NOMO-1 (cell line): ENCODE measurements around the gene PTPRG.
"Not testable (repeated sequence)": the region's sequence is repeated elsewhere in the genome, so short reads cannot be mapped to it uniquely, and the experiment has no call there.

Source experiments
- DNase-seq, 2 experiments: peaks; one replicate each; lab custom pipeline; 2025; ENCODE audit not compliant: unreplicated experiment in 2 of 2; lab: John Stamatoyannopoulos, UW

The PTPRG gene

DNA sequence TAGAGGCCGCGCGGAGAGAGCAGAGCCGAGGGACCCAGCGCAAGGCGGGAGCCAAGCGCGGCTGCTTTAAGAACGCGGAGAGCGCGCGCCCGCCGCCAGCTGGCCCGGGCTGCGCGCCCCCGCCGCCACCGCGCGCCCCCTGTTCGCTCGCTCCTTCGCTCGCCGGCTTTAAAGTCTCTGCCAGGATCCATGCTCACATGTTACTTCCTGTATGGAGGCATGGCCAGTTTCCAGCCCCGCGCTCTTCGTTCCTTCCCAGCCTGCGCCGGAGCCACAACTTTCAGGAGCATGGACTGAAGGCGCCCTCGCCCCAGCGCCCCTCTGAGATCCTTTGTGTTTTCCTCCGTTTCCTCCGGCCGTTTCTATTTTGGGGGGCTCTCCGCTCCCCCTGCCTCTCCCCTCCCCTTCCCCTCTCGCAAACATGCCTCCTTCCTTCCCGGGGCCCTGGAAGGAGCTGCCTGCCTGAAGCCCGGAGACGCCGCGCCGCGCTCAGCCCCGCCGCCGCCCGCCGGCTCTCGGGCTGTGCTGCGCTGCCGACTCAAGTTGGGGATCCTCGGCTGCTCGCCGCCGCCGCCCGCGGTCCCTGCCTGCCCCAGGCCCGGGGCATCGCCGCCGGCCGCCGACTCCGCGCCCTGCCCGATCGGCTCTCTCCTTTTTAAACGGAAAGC lies at the start of gene PTPRG:
Gene PTPRG (plus strand): TSS at position 198 of the 668 bp plus-strand sequence. CDS start 717 bp downstream, outside the sequence.
- no peak for DNase-seq

DNA sequence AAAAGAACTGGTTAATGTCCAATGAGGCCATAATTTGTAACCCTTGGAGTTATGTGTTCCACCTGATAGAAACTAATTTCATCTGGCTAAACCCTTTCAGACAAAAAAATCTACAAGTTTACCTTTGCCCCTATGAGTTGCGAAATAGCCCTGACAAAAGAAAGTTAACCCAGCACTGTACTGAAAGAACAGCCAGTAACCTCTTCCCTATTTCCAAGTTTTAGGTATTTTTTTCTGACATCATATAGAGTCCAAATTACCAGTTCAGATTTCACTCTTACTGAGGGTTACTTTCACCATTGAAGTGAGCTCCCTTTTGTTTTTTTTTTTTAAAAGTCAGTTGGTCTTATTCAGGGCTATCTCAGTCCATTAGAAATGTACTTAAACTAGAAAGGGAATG lies 42.8 kb upstream of the PTPRG start:
- peak in 1 of 2 experiments; percentile 13 for DNase-seq

DNA sequence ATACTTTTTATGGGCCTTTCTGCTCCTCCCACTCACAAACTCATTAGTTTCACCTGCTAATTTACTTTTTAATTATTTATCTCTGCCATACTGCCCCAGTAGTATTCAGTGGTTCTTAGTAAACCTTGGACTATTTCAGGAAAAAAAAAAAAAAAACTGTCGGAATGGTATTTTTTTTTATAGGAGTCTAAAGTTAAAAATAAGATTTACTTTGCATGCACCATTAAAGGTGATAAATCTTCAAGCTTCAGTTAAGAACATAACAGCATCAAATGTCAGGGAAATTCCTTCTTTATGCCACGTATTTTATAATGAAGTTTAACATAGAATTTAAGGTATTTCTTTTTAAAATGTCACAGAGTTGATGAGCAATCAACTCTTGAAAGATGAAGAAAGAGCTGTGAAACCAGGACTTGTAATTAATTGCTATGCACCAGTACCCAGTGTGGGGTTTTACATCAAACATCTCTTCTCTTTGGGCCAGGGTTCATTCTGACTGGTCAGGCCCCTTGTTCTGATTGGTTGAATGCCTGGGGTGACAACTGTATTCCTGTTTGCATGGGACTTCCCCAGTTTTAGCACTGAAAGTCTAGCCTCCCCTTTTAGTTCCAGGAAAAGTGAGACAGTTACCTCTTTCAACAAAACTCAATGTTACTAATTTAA lies 40.3 kb upstream of the PTPRG start:
- DNase-seq = no peak

DNA sequence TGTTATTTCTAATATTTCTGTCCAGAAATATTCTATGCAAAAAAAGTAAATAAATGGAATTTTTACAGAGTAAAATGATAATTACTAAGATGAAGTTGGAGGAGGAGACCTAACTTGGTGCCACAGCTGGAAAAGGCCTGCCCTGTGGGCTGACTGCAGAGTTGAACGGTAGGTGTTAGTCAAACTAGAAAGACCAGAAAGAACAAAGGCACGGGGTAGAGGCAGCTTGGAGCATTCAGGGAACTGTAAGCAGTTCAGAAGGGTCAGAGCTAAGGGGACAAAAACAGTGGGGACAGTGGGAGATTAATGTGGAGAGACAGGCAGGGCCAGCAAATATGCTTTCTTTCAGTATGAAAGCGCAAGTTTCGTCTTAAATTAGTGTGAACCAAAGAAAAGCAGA lies 39.3 kb upstream of the PTPRG start:
- DNase-seq = no peak

DNA sequence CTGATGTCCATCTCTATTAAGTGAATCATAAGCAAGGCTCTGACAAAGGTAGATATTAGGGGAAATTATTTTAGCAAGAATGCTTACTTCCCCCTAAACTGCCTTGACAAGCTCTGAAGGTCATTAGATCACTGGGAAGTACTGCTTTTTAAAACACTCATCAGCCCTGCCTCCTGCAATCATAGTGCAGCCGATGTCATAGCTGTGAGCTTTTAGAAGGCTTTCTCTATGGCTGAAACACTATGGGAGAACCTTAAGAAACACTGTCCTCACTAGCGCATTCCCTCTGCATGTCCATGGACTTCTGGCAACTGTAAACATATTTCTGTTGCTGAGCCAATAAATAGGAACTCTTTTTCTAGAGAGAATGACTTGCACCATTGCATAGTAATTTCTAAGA lies 38.7 kb upstream of the PTPRG start:
- DNase-seq = no peak

DNA sequence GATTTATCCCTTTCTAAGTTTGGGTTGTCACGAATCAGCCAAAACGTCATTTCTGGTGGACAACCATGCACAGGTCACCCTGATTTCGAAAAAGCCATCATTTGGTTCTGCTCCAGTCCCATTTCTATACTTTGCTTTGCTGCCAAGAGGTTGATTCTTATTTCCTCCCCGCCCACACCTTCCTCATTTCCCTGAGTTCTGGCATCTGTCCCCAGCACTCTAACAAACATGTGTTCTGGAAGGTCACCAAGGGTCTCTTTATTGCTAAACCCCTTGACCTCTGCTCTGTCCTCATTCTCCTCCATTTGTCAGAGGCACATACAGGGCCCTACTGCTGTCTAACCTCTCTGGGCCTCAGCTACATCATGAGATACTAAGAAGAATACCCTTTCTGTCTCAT lies 36.4 kb upstream of the PTPRG start:
- DNase-seq = no peak

DNA sequence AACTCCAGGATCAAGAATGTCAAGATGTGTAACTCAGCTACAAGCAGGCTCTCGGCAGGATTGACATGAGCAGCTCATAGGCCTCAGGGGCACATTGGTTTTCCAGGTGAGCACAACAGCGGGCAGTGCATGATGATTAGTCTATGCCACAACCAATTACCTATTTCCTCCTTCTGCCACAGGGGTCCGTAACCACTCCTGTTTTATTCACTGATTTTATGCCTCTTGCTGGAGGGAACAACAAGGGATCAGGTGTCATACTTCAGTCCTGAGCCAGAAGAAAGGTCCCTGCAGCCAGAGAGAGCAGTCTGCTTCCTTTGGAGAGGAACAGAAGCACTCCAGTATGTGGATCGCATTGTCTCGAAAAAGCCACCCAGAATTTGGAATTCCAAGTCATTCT lies 35.1 kb upstream of the PTPRG start:
- DNase-seq = no peak

DNA sequence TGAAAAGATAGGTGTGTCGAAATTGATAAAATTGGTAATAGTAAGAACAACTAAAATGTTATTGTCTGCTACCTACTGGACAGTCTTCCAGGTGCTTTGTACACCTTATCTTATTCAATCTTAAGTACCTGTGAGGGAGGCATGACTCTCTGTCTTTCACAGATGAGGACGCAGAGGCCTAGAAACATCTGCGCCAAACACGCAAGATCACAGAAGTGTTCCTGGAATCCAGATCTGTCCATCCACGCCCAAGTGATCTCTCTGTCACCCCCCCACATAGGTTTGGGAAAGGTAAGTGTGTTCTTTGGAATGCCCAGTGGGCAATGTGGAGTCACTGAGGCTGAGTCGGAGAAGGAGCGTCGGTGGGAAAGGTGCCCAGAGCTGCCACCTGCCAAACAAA lies 34.4 kb upstream of the PTPRG start:
- no peak for DNase-seq

DNA sequence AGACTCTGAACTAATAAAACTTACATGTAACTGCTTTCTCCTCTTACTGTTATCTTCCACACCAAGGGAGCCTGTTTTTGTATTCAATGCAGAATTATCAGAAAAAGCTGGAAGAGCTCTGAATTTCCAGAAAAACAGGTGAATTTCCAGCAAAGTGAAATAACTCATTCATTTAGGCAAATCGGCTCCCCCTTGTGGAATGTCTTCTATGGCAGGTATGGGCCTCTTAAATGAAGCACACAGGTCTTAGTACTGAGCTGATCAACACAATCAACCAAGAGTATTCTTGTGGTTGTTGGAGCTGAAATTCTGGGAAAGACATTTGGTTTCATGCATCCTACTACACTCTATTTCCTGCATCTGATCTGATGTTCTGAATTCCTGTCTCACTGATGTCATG lies 31.0 kb upstream of the PTPRG start:
- DNase-seq = no peak

DNA sequence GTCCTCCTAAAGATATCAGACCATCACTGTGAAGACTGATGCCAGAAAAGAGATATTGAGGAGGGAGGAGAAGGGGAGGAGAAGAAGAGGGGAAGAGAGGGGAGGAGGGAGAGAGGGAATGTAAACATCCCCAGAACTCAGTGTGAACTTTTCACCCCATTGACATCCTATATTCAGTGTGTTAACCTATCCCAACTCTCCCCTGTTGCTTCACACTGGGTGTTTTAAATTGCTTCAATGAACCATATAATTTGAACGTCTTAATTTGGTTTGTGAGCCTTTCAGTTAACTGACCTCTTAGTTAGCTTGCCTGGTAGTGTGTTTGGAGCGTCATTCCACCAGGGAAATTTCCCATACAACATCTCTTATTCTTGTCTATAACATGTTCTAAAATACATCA lies 29.8 kb upstream of the PTPRG start:
- DNase-seq = no peak

DNA sequence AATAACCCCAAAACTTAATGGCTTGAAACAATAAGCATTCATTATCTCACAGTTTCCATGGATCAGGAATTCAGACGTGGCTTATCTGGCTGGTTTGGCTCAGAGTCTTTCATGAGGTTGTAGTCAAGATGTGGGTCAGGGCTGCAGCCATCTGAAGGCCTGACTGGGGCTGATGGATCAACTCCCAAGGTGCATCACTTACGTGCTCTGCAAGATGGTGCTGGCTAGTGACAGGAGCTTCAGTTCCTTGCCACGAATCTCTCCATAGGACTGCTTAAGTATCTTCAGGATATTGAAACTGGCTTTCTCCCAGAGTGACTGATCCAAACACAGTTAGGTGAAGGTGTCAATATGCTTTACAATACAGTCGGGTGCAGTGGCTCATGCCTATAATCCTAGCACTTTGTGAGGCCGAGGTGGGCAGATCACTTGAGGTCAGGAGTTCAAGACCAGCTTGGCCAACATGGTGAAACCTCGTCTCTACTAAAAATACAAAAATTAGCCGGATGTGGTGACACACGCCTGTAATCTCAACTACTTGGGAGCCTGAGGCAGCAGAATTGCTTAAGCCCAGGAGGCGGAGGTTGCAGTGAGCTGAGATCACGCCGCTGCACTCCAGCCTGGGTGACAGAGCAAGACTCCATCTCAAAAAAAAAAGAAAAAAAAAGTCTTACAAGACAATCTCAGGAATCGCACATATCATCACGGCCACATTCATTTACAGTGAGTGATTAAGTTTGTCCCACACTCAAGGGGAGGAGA lies 28.5 kb upstream of the PTPRG start:
- DNase-seq = no peak

DNA sequence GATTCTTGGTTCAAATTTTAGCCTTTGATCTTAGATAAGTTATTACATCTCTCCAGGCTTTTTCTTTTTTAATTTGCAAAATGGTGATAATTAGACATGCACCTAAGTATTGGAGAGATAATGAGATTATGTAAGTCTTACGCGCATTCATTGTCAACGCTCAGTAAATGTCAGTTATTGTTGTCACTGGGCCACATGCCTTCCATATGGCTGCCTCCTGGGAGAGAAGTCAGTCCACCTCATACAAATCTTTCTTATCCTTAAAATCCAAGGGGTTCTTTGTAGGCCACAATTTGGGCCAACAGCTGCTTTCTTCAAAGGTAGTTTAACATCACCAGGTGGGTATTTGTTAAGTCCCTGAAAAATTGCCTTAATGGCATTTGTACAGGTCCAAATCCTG lies 25.5 kb upstream of the PTPRG start:
- no peak for DNase-seq

DNA sequence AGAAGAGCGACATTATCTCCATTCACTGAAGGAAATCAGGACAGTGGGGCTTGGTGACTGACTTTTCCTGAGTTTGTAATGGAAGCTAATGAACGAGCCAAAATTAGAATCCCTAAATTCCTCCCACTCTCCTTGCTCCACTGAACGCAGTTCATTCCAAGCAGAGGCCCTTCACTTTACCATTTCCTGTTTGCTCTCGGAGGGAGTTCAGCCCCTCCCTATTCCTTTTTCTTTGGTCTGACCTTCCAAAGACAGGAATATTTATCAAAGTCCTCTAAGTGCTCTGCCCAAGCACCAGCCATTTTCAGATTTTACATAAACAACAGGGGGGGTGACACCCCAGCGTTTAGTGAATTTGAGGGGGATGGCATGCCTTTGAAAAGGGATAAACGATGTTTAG lies 24.0 kb upstream of the PTPRG start:
- DNase-seq = no peak

DNA sequence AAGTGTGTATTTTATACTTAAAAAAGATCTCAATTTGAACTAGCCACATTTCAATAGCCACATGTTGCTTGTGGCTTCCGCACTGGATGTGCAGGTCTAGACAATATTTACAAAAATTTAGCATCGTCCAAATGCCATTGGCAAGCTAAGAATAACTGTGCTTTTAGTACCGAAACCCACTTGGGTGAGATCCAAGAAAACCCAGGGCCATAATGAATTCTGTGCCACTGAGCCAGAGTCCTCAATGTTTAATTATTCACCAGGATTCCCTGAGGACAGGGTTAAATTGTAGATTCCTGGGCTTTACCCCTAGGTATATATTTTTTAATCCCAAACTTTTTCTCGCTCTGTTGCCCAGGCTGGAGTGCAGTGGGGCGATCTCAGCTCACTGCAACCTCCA lies 22.9 kb upstream of the PTPRG start:
- no peak for DNase-seq

DNA sequence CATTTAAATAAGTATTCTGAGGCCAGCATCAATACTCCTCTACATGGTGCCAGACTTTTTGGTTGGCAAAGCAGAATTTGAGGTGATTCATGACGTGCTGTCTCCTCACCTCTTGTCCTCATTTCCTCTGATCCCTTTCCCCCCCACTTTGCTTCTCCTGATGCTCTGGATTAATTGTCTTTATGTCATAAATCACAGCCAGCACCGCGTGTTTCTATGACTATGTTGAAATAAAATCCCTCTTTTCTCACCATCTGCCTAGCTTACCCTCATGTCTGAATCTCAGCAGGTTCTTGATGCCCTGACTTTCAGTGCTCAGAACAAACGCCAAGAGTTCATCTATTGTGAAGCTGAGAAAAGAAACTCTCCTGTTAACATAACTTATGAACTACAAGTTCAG lies 19.7 kb upstream of the PTPRG start:
- no peak for DNase-seq

DNA sequence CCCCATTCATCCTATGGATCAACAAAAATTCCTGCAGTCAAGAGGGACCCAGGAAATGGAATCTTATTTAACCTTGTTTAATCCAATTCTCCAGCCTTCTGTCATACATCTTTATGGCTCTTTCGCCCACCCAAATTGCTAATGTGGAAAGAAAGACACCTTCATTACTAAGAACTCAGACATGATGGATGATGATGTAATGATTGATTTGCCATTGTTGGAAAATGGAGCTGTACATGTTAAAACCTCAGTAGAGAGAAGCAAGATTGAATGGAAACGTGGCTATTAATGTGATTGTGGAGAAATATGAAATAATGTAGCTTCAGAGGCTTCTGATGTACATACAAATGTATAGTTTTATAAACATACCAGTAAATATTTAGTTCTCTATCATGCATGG lies 15.7 kb upstream of the PTPRG start:
- no peak for DNase-seq

DNA sequence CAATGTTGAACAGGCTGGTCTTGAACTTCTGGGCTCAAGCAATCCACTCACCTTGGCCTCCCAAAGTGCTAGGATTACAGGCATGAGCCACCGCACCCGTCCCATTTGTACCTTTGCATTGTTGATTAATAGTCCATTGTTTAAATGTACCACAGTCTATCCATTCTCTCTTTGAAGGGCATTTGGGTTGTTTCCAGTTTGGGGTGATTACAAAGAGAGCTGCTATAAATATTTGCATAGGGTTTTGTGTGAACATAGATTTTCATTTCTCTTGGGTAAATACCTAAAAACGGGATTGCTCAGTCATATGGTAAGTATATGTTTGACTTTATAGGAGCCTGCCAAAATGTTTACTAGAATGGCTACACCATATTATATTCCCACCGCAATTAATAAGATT lies 13.7 kb upstream of the PTPRG start:
- DNase-seq = no peak

DNA sequence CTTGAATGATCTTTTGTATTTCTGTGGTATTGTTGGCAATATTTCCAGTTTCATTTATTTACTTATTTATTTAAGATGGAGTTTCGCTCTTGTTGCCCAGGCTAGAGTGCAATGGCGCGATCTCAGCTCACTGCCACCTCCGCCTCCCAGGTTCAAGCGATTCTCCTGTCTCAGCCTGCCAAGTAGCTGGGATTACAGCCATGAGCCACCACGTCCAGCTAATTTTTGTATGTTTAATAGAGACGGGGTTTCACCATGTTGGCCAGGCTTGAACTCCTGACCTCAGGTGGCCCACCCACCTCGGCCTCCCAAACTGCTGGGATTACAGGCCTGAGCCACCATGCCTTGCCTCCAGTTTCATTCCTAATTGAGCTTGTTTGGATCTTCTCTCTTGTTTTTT lies 8.7 kb upstream of the PTPRG start:
- DNase-seq = not testable (repeated sequence)

DNA sequence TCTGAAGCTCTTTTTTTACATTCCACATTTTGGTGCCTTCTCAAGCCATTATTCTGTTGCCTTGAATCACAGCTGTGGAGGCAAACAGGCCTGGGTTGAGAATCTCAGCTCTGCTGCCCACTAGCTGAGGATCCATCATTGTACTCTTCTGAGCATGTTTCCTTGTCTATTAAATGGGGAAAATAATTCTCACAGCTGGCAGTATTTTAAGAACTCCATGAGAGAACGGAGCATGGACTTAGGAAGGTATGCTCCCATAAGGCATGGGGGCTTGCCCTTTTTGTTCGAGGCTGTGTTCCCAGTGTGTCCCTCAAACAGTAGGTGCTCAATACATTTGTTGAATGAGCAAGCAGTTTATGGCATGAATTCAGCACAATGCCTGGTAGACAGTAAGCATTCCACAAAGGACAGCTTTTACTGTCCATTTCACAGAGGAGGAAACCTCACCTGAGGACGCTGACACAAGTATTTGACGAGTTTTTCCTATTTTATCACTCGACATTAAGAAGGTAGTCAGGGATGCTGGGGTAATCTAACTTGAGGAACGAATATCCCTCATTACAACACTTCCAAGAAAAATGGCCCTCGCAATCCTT lies 2.1 kb upstream of the PTPRG start:
- no peak for DNase-seq

DNA sequence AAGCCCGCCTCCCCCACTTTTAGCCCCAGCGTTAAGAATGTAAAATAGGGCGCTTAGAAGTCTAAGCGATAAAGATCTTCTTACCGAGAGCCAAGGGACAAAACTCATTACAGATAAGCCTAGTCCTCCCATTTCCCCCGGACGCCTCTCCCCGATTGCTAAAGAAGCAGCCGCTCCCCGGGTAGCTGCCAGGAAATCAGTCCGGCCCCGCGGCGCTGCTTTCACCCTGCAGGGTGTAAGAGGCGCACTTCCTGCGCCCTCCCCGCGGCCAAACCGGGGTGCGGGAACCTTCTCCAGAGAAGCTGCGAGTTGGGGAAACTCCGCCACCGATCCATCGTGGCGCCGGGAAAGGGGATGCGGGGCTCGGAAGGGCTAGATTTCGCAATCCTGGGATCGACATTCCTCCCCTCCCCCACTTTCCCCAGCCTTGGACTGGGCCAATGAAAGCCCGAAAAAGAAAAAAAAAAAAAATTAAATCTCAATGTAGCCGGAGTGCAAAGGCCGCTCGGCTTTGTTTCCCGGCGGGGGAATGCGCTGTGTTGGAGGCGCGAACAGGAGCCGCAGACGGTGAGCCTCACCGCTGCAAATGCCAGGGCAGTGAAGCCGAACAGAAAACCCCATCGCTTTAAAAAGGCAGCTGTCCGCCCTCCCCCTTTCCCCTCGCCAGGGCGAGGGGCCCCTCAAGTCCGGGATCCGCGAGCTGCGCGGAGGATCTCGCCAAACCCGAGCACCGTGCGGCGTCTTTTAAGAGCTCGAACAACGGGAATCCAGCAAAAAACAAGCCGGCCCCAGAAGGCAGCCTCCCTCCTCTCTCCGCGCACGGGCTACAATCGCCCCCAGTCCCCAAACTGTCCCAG lies 626 bp upstream of the PTPRG start:
- no peak for DNase-seq
